H9 (cell line): ENCODE measurements around the gene SREBF2. TPM values are rescaled to one million over a fixed set of nuclear protein-coding genes. Genes with fewer than 3 reads are reported as not detected.
A peak's percentile ranks its signal among the peaks of the same experiment; 100 is the strongest.

Experiments
- DNase-seq: peaks from one replicate; pipeline ENCODE4 v3.0.0-alpha.2; 2017
- H2AFZ ChIP-seq: one replicate; pipeline ENCODE4 v1.6.1; 2013; ENCODE audit warnings: mild to moderate bottlenecking, low read length, control low read depth, moderate library complexity
- H2AK5ac ChIP-seq: 2 replicates; pipeline ENCODE4 v1.6.1; 2013; ENCODE audit warnings: low read length, control low read depth, mixed read lengths; ENCODE audit not compliant: insufficient read length
- H2BK120ac ChIP-seq: one replicate; pipeline ENCODE4 v1.6.1; 2013; ENCODE audit warnings: low read depth, mild to moderate bottlenecking, low read length, control low read depth, inconsistent platforms; ENCODE audit not compliant: poor library complexity, severe bottlenecking
- H2BK12ac ChIP-seq: 2 replicates; pipeline ENCODE4 v1.6.1; 2013; ENCODE audit warnings: low read length, control low read depth, mixed read lengths, low read depth; ENCODE audit not compliant: insufficient read length
- H2BK15ac ChIP-seq: 2 replicates; pipeline ENCODE4 v1.6.1; 2013; ENCODE audit warnings: low read depth, low read length, control low read depth
- H2BK20ac ChIP-seq: one replicate; pipeline ENCODE4 v1.6.1; 2013; ENCODE audit warnings: low read depth, mild to moderate bottlenecking, low read length, control low read depth, inconsistent platforms; ENCODE audit not compliant: poor library complexity, severe bottlenecking
- H2BK5ac ChIP-seq: 2 replicates; pipeline ENCODE4 v1.6.1; 2013; ENCODE audit warnings: low read length, control low read depth, mixed read lengths; ENCODE audit not compliant: insufficient read length
- H3K14ac ChIP-seq: 2 replicates; pipeline ENCODE4 v1.6.1; 2013; ENCODE audit warnings: low read length, control low read depth; ENCODE audit not compliant: insufficient read depth
- H3K18ac ChIP-seq: 2 replicates; pipeline ENCODE4 v1.6.1; 2013; ENCODE audit warnings: low read depth, mild to moderate bottlenecking, mixed read lengths, low read length, control low read depth; ENCODE audit not compliant: insufficient read length
- H3K23ac ChIP-seq: 2 replicates; pipeline ENCODE4 v1.6.1; 2013; ENCODE audit warnings: low read length, control low read depth, mixed read lengths, low read depth; ENCODE audit not compliant: insufficient read length
- H3K23me2 ChIP-seq: 2 replicates; pipeline ENCODE4 v1.6.1; 2013; ENCODE audit warnings: low read depth, mild to moderate bottlenecking, mixed read lengths, low read length, control low read depth; ENCODE audit not compliant: insufficient read length, poor library complexity, severe bottlenecking
- H3K27ac ChIP-seq: 2 replicates; pipeline ENCODE4 v1.5.1; 2013; ENCODE audit warnings: low read length, control low read depth, mixed read lengths, low read depth; ENCODE audit not compliant: insufficient read length
- H3K27me3 ChIP-seq: 2 replicates; pipeline ENCODE4 v1.6.1; 2013; ENCODE audit warnings: low read length, control low read depth, inconsistent platforms; ENCODE audit not compliant: insufficient read depth
- H3K4ac ChIP-seq: 2 replicates; pipeline ENCODE4 v1.6.1; 2013; ENCODE audit warnings: low read depth, mild to moderate bottlenecking, control low read depth, inconsistent platforms, low read length, moderate library complexity
- H3K4me1 ChIP-seq: 2 replicates; pipeline ENCODE4 v1.6.1; 2013; ENCODE audit warnings: low read length, control low read depth, inconsistent platforms; ENCODE audit not compliant: insufficient read depth
- H3K4me2 ChIP-seq: 2 replicates; pipeline ENCODE4 v1.6.1; 2013; ENCODE audit warnings: low read length, control low read depth, mixed read lengths; ENCODE audit not compliant: insufficient read length, insufficient read depth
- H3K56ac ChIP-seq: 2 replicates; pipeline ENCODE4 v1.6.1; 2013; ENCODE audit warnings: low read depth, mild to moderate bottlenecking, mixed read lengths, low read length, control low read depth; ENCODE audit not compliant: insufficient read length
- H3K79me1 ChIP-seq: 2 replicates; pipeline ENCODE4 v1.6.1; 2013; ENCODE audit warnings: low read depth, mild to moderate bottlenecking, moderate library complexity, low read length, control low read depth, inconsistent platforms; ENCODE audit not compliant: insufficient read depth, poor library complexity, severe bottlenecking
- H3K79me2 ChIP-seq: 2 replicates; pipeline ENCODE4 v1.6.1; 2013; ENCODE audit warnings: low read length, control low read depth, inconsistent platforms; ENCODE audit not compliant: insufficient read depth
- H3K9ac ChIP-seq: 2 replicates; pipeline ENCODE4 v1.6.1; 2013; ENCODE audit warnings: low read length, control low read depth, mixed read lengths; ENCODE audit not compliant: insufficient read length; ENCODE audit errors: extremely low read depth
- H3K9me3 ChIP-seq: one replicate; pipeline ENCODE4 v1.6.1; 2013; ENCODE audit warnings: low read depth, low read length, inconsistent platforms; ENCODE audit not compliant: control insufficient read depth
- H3T11ph ChIP-seq: one replicate; pipeline ENCODE4 v1.6.1; 2013; ENCODE audit warnings: mild to moderate bottlenecking, low read length, control low read depth, inconsistent platforms
- H4K20me1 ChIP-seq: one replicate; pipeline ENCODE4 v1.6.1; 2013; ENCODE audit not compliant: control insufficient read depth, insufficient read length, insufficient read depth
- H4K5ac ChIP-seq: 2 replicates; pipeline ENCODE4 v1.6.1; 2013; ENCODE audit warnings: low read depth, mild to moderate bottlenecking, mixed read lengths, low read length, control low read depth; ENCODE audit not compliant: insufficient read length
- H4K8ac ChIP-seq: replicated peaks from 2 replicates; pipeline ENCODE4 v1.6.1; 2013; ENCODE audit warnings: low read length, control low read depth, mixed read lengths, low read depth; ENCODE audit not compliant: insufficient read length
- H4K91ac ChIP-seq: 2 replicates; pipeline ENCODE4 v1.6.1; 2013; ENCODE audit warnings: low read depth, mild to moderate bottlenecking, moderate library complexity, mixed read lengths, low read length, control low read depth; ENCODE audit not compliant: insufficient read length
- H3K27ac Mint-ChIP-seq, 3 experiments: 2 replicates in 2 of 3; 3 replicates in 1 of 3; pipeline ENCODE4 v1.8.0; 2020 to 2021; ENCODE audit warnings: mixed read lengths in 3 of 3, mild to moderate bottlenecking in 1 of 3, moderate library complexity in 1 of 3
- H3K27me3 Mint-ChIP-seq: 2 replicates; pipeline ENCODE4 v1.8.0; 2021; ENCODE audit warnings: low read depth, mild to moderate bottlenecking, moderate library complexity, mixed read lengths
- H3K36me3 Mint-ChIP-seq, 3 experiments: 2 replicates in 2 of 3; 3 replicates in 1 of 3; pipeline ENCODE4 v1.8.0; 2020 to 2021; ENCODE audit warnings: low read depth in 3 of 3, mixed read lengths in 3 of 3; ENCODE audit not compliant: insufficient read depth in 1 of 3
- H3K4me1 Mint-ChIP-seq, 2 experiments: 2 replicates each; pipeline ENCODE4 v1.8.0; 2020; ENCODE audit warnings: mixed read lengths in 2 of 2
- H3K4me3 Mint-ChIP-seq, 2 experiments: 2 replicates in 1 of 2; 3 replicates in 1 of 2; pipeline ENCODE4 v1.8.0; 2020 to 2021; ENCODE audit warnings: mild to moderate bottlenecking in 2 of 2, mixed read lengths in 2 of 2, moderate library complexity in 1 of 2
- H3K9me3 Mint-ChIP-seq, 2 experiments: 2 replicates in 1 of 2; 3 replicates in 1 of 2; pipeline ENCODE4 v1.8.0; 2020; ENCODE audit warnings: mild to moderate bottlenecking in 2 of 2, mixed read lengths in 2 of 2, moderate library complexity in 1 of 2
- CTCF ChIP-seq: fragments of 200-600 bp; sonication (generic); conservative IDR thresholded peaks from 3 replicates; pipeline ENCODE4 v1.8.0; 2021; ENCODE audit warnings: antibody characterized with exemption, mild to moderate bottlenecking
- WGBS: extraction: QIAGEN DNeasy Blood & Tissue Kit; methylation state at CpG from one replicate; pipeline ENCODE4 v1.1.7; 2013; ENCODE audit warnings: missing lambda C conversion rate, low lambda C conversion rate, mixed read lengths; ENCODE audit not compliant: insufficient read length; ENCODE audit errors: extremely low coverage; 5-methylcytosine and 5-hydroxymethylcytosine counted together
- total RNA-seq: library from RNA; stranded (reverse); gene quantifications from 2 replicates; pipeline ENCODE4 v1.2.1, GENCODE V29; 2021

SREBF2 gene
- total RNA-seq, 1 experiment from 2014 or later = 146 TPM

GRCh38 chr22:41848468-41848867 is 15.6 kb downstream of the SREBF2 start:
- DNase-seq = no peak
- H2BK12ac ChIP-seq = no peak overlapping the region
- H3K27me3 Mint-ChIP-seq = no peaks in the 10 kb centered on the region
- H2BK5ac ChIP-seq = no peak overlapping the region
- H3K23ac ChIP-seq = no peak overlapping the region
- H3K56ac ChIP-seq = no peak overlapping the region
- H3K9me3 Mint-ChIP-seq = no peaks in the 10 kb centered on the region; a peak in 1 of 5 replicates
- no peak overlapping the region for H2AFZ ChIP-seq
- H3K18ac ChIP-seq = no peak overlapping the region
- no peak overlapping the region for H3K4me2 ChIP-seq
- no peaks in the 10 kb centered on the region for H3K9me3 ChIP-seq
- no peak overlapping the region for H2BK20ac ChIP-seq
- H3K14ac ChIP-seq = no peak overlapping the region
- no peak overlapping the region for H3T11ph ChIP-seq
- peaks cover 40 to 45% of the 10 kb centered on the region in 2 experiments for H3K4me1 Mint-ChIP-seq
- H3K4me1 ChIP-seq = peaks cover 29% of the 10 kb centered on the region
- no peak overlapping the region for H2BK120ac ChIP-seq
- no peak overlapping the region for H3K4me3 Mint-ChIP-seq
- no peak overlapping the region for H3K4ac ChIP-seq
- no peak overlapping the region for H4K8ac ChIP-seq
- no peak for TF ChIP-seq CTCF
- peaks cover 9% of the 10 kb centered on the region for H3K79me1 ChIP-seq
- H4K5ac ChIP-seq = no peak overlapping the region
- H4K91ac ChIP-seq = no peak overlapping the region
- no peak overlapping the region for H3K27ac ChIP-seq
- H3K27me3 ChIP-seq = no peaks in the 10 kb centered on the region
- peak overlapping the region in 2 of 3 experiments; percentile 75 to 79; a peak in 5 of 7 replicates for H3K27ac Mint-ChIP-seq
- no peaks in the 10 kb centered on the region for H3K23me2 ChIP-seq
- H3K36me3 Mint-ChIP-seq = peaks cover 4 to 24% (median 7%) of the 10 kb centered on the region in 3 experiments; a peak in 6 of 7 replicates
- H3K79me2 ChIP-seq = peaks cover 51% of the 10 kb centered on the region
- no peak overlapping the region for H3K9ac ChIP-seq
- H2AK5ac ChIP-seq = no peak overlapping the region
- no peaks in the 10 kb centered on the region for H4K20me1 ChIP-seq
- H2BK15ac ChIP-seq = no peak overlapping the region
- no CpG with 5 or more reads among the region's 5 CpGs for whole genome bisulfite sequencing
